Measurements from ENCODE around the gene AADAT.

DNA sequence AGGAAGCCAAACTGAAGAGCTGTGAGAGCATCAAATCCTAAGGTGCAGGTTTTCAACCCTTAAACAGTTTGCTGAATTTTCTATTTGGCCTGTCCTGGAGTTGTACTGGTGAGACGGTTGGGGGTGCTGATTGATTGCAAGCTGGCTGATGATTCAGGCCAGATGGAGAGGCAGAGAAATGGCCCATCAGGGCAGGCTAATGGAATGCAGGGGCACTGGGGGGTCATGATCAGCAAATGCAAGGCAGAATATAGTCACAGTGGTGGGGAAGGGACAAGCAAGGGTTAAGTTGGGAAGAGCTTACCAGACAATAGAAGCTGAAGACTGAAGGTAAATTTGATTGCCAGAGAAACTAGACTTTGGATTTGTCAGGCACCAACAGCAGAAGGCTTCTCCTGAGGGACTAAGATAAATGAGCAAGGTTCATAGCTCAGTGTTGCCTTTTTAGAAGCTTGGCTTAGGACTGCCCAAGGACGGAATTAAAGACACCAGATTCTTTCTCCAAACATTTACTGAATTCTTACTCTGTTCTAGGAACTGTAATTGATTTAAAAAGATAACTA lies 4.3 kb upstream of the AADAT start:
- TF ChIP-seq, protein P1, sequence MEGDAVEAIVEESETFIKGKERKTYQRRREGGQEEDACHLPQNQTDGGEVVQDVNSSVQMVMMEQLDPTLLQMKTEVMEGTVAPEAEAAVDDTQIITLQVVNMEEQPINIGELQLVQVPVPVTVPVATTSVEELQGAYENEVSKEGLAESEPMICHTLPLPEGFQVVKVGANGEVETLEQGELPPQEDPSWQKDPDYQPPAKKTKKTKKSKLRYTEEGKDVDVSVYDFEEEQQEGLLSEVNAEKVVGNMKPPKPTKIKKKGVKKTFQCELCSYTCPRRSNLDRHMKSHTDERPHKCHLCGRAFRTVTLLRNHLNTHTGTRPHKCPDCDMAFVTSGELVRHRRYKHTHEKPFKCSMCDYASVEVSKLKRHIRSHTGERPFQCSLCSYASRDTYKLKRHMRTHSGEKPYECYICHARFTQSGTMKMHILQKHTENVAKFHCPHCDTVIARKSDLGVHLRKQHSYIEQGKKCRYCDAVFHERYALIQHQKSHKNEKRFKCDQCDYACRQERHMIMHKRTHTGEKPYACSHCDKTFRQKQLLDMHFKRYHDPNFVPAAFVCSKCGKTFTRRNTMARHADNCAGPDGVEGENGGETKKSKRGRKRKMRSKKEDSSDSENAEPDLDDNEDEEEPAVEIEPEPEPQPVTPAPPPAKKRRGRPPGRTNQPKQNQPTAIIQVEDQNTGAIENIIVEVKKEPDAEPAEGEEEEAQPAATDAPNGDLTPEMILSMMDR (IDR thresholded peaks at IDR 0.05), result no peak
- TF ChIP-seq POLR2A (IDR thresholded peaks at IDR 0.05; ENCODE audit: low read depth), result no peak
